A549 (cell line): ENCODE results near the gene KIRREL1.

Experiments
- HEYL ChIP-seq: fragments of 250-450 bp; sonication (Bioruptor Pico); IDR thresholded peaks from 2 replicates; pipeline ENCODE4 v1.8.0; 2021; ENCODE audit warnings: mild to moderate bottlenecking, moderate library complexity
- PBX3 ChIP-seq: IDR thresholded peaks from 2 replicates; pipeline ENCODE4 v1.6.1; 2012
- TF ChIP-seq, protein P1 (sequence below): fragments of >200 bp; sonication (Bioruptor Twin); formaldehyde crosslinking; IDR thresholded peaks from 3 replicates; pipeline ENCODE4 v1.5.1; 2016
- TF ChIP-seq, protein P2 (sequence below): fragments of 250-450 bp; sonication (Bioruptor Pico); IDR thresholded peaks from 2 replicates; pipeline ENCODE4 v1.5.0; 2021; ENCODE audit warnings: mild to moderate bottlenecking, moderate library complexity, borderline replicate concordance

GRCh38 chr1:157951230-157951629 lies 42.2 kb upstream of the KIRREL1 start:
- TF ChIP-seq, protein P1, sequence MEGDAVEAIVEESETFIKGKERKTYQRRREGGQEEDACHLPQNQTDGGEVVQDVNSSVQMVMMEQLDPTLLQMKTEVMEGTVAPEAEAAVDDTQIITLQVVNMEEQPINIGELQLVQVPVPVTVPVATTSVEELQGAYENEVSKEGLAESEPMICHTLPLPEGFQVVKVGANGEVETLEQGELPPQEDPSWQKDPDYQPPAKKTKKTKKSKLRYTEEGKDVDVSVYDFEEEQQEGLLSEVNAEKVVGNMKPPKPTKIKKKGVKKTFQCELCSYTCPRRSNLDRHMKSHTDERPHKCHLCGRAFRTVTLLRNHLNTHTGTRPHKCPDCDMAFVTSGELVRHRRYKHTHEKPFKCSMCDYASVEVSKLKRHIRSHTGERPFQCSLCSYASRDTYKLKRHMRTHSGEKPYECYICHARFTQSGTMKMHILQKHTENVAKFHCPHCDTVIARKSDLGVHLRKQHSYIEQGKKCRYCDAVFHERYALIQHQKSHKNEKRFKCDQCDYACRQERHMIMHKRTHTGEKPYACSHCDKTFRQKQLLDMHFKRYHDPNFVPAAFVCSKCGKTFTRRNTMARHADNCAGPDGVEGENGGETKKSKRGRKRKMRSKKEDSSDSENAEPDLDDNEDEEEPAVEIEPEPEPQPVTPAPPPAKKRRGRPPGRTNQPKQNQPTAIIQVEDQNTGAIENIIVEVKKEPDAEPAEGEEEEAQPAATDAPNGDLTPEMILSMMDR: no peak
- TF ChIP-seq PBX3 (no peak), HEYL (CRISPR knock-in tag) (no peak)
- TF ChIP-seq, protein P2, sequence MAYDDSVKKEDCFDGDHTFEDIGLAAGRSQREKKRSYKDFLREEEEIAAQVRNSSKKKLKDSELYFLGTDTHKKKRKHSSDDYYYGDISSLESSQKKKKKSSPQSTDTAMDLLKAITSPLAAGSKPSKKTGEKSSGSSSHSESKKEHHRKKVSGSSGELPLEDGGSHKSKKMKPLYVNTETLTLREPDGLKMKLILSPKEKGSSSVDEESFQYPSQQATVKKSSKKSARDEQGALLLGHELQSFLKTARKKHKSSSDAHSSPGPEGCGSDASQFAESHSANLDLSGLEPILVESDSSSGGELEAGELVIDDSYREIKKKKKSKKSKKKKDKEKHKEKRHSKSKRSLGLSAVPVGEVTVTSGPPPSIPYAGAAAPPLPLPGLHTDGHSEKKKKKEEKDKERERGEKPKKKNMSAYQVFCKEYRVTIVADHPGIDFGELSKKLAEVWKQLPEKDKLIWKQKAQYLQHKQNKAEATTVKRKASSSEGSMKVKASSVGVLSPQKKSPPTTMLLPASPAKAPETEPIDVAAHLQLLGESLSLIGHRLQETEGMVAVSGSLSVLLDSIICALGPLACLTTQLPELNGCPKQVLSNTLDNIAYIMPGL: no peak
